HUES48 (cell line): ENCODE results near the gene SLC48A1.

Experiments
- H3K27ac ChIP-seq: one replicate; pipeline ENCODE4 v1.7.0; 2013; ENCODE audit warnings: low read depth, low read length, inconsistent platforms
- H3K27me3 ChIP-seq: 2 replicates; pipeline ENCODE4 v1.6.1; 2013; ENCODE audit warnings: mild to moderate bottlenecking, low read length; ENCODE audit not compliant: control insufficient read depth, insufficient read depth
- H3K36me3 ChIP-seq: 2 replicates; pipeline ENCODE4 v1.6.1; 2013; ENCODE audit warnings: low read length; ENCODE audit not compliant: control insufficient read depth, insufficient read depth
- H3K4me1 ChIP-seq: 2 replicates; pipeline ENCODE4 v1.6.1; 2013; ENCODE audit warnings: mild to moderate bottlenecking, low read length; ENCODE audit not compliant: control insufficient read depth, insufficient read depth
- H3K4me3 ChIP-seq: 2 replicates; pipeline ENCODE4 v1.5.1; 2013; ENCODE audit warnings: mild to moderate bottlenecking, low read depth, low read length
- H3K9ac ChIP-seq: 2 replicates; pipeline ENCODE4 v1.6.1; 2013; ENCODE audit warnings: mild to moderate bottlenecking, low read depth, low read length, moderate library complexity
- H3K9me3 ChIP-seq: 2 replicates; pipeline ENCODE4 v1.6.1; 2013; ENCODE audit warnings: low read length; ENCODE audit not compliant: control insufficient read depth, insufficient read depth

Gene SLC48A1

GRCh38 chr12:47744778-47745436 is 28.1 kb upstream of the SLC48A1 start:
- Histone ChIP-seq H3K36me3 (no peaks in the 10 kb centered on the region), H3K27ac (no peak overlapping the region), H3K9ac (no peak overlapping the region), H3K4me3 (no peak overlapping the region), H3K4me1 (peaks cover 2% of the 10 kb centered on the region; the same call in 1 of the 2 replicates), H3K27me3 (no peaks in the 10 kb centered on the region), H3K9me3 (no peaks in the 10 kb centered on the region)

GRCh38 chr12:47745485-47746041 is 27.5 kb upstream of the SLC48A1 start:
- H3K9me3 ChIP-seq, result no peaks in the 10 kb centered on the region
- no peaks in the 10 kb centered on the region for H3K36me3 ChIP-seq
- no peaks in the 10 kb centered on the region for H3K27me3 ChIP-seq
- no peak overlapping the region for H3K9ac ChIP-seq
- H3K4me3 ChIP-seq, result no peak overlapping the region
- no peak overlapping the region for H3K27ac ChIP-seq
- peaks cover 2% of the 10 kb centered on the region; the same call in 1 of the 2 replicates for H3K4me1 ChIP-seq

GRCh38 chr12:47746073-47746472 is 27.0 kb upstream of the SLC48A1 start:
- Histone ChIP-seq H3K27ac (no peak overlapping the region), H3K4me1 (peaks cover 2% of the 10 kb centered on the region; the same call in 1 of the 2 replicates), H3K36me3 (no peaks in the 10 kb centered on the region), H3K9ac (no peak overlapping the region), H3K27me3 (no peaks in the 10 kb centered on the region), H3K4me3 (no peak overlapping the region), H3K9me3 (no peaks in the 10 kb centered on the region)

- Histone ChIP-seq H3K9ac (no peak overlapping the region), H3K27me3 (no peaks in the 10 kb centered on the region), H3K36me3 (no peaks in the 10 kb centered on the region), H3K4me1 (peaks cover 2% of the 10 kb centered on the region; the same call in 1 of the 2 replicates), H3K4me3 (no peak overlapping the region), H3K9me3 (no peaks in the 10 kb centered on the region), H3K27ac (no peak overlapping the region)
These were observed 26.5 kb upstream of the SLC48A1 start for GRCh38 chr12:47746523-47746922.

- H3K27me3 ChIP-seq, result no peaks in the 10 kb centered on the region
- H3K36me3 ChIP-seq, result no peaks in the 10 kb centered on the region
- H3K9me3 ChIP-seq, result no peaks in the 10 kb centered on the region
- no peak overlapping the region for H3K4me3 ChIP-seq
- H3K4me1 ChIP-seq, result peaks cover 2% of the 10 kb centered on the region; the same call in 1 of the 2 replicates
- H3K9ac ChIP-seq, result no peak overlapping the region
- no peak overlapping the region for H3K27ac ChIP-seq
These were observed 25.9 kb upstream of the SLC48A1 start for GRCh38 chr12:47747126-47747525.

GRCh38 chr12:47747596-47748506 is 25.2 kb upstream of the SLC48A1 start:
- Histone ChIP-seq H3K27me3 (no peaks in the 10 kb centered on the region), H3K4me3 (no peak overlapping the region), H3K9me3 (no peaks in the 10 kb centered on the region), H3K36me3 (no peaks in the 10 kb centered on the region), H3K27ac (no peak overlapping the region), H3K9ac (no peak overlapping the region), H3K4me1 (peaks cover 2% of the 10 kb centered on the region; the same call in 1 of the 2 replicates)

- H3K36me3 ChIP-seq, result no peaks in the 10 kb centered on the region
- no peak overlapping the region for H3K9ac ChIP-seq
- no peak overlapping the region for H3K27ac ChIP-seq
- peaks cover 7% of the 10 kb centered on the region; the same call in 1 of the 2 replicates for H3K4me1 ChIP-seq
- H3K4me3 ChIP-seq, result no peak overlapping the region
- H3K9me3 ChIP-seq, result no peaks in the 10 kb centered on the region
- no peaks in the 10 kb centered on the region for H3K27me3 ChIP-seq
These were observed 24.6 kb upstream of the SLC48A1 start for GRCh38 chr12:47748507-47748828.

- Histone ChIP-seq H3K4me3 (no peak overlapping the region), H3K27me3 (no peaks in the 10 kb centered on the region), H3K4me1 (peaks cover 9% of the 10 kb centered on the region)
These were observed 24.1 kb upstream of the SLC48A1 start for GRCh38 chr12:47748899-47749298.

GRCh38 chr12:47750229-47750798 is 22.7 kb upstream of the SLC48A1 start:
- Histone ChIP-seq H3K36me3 (no peaks in the 10 kb centered on the region), H3K9me3 (no peaks in the 10 kb centered on the region), H3K4me1 (peaks cover 12% of the 10 kb centered on the region), H3K27ac (no peak overlapping the region), H3K4me3 (no peak overlapping the region), H3K9ac (no peak overlapping the region), H3K27me3 (no peaks in the 10 kb centered on the region)

More at GRCh38 chr12:47748899-47749298, 24.1 kb upstream of the SLC48A1 start:
- no peak overlapping the region for H3K27ac ChIP-seq
- no peaks in the 10 kb centered on the region for H3K9me3 ChIP-seq
- H3K9ac ChIP-seq, result no peak overlapping the region
- no peaks in the 10 kb centered on the region for H3K36me3 ChIP-seq

- no peak overlapping the region for H3K27ac ChIP-seq
- no peak overlapping the region for H3K9ac ChIP-seq
- no peaks in the 10 kb centered on the region for H3K27me3 ChIP-seq
- no peaks in the 10 kb centered on the region for H3K9me3 ChIP-seq
- H3K4me3 ChIP-seq, result no peak overlapping the region
- H3K4me1 ChIP-seq, result peaks cover 15% of the 10 kb centered on the region
- H3K36me3 ChIP-seq, result no peaks in the 10 kb centered on the region
These were observed 22.0 kb upstream of the SLC48A1 start for GRCh38 chr12:47750916-47751470.
